ENCODE data around the gene CLDN11. TPM values are rescaled to one million over a fixed set of nuclear protein-coding genes. Genes with fewer than 3 reads are reported as not detected.

The CLDN11 gene
- total RNA-seq, 1 donor from 2014 or later, result 2.5 TPM

DNA sequence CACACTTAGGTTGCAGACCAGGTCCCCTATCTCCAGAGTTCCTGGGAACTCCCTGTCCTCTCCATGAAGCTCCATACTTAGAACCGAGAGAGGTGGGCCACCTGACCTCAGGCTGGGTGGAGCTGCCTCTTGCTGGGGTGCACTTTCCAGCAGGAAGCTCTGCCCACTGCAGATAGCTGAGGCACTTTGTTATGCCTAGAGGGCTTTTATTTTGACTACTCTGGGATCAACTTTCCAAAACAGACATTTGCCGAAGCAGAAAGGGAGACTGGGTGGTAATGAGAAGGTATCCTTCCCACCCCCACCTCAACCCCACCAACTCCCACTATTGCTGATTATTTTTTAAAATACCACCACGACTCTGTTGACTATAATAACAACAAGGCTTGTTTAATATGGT is 54.7 kb downstream of the CLDN11 start:
- no peaks in the 10 kb centered on the region for H3K27me3 ChIP-seq (ENCODE audit: control insufficient read depth, insufficient read depth, low read length)
- no peak for DNase-seq (ENCODE audit: low read depth)
- no peaks in the 10 kb centered on the region for H3K36me3 ChIP-seq (ENCODE audit: control insufficient read depth, insufficient read depth, low read length)
- TF ChIP-seq, protein P1, sequence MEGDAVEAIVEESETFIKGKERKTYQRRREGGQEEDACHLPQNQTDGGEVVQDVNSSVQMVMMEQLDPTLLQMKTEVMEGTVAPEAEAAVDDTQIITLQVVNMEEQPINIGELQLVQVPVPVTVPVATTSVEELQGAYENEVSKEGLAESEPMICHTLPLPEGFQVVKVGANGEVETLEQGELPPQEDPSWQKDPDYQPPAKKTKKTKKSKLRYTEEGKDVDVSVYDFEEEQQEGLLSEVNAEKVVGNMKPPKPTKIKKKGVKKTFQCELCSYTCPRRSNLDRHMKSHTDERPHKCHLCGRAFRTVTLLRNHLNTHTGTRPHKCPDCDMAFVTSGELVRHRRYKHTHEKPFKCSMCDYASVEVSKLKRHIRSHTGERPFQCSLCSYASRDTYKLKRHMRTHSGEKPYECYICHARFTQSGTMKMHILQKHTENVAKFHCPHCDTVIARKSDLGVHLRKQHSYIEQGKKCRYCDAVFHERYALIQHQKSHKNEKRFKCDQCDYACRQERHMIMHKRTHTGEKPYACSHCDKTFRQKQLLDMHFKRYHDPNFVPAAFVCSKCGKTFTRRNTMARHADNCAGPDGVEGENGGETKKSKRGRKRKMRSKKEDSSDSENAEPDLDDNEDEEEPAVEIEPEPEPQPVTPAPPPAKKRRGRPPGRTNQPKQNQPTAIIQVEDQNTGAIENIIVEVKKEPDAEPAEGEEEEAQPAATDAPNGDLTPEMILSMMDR (IDR thresholded peaks at IDR 0.05; ENCODE audit: insufficient read depth, low read length, poor library complexity, severe bottlenecking), result no peak
- H3K4me3 ChIP-seq (ENCODE audit: low read depth, low read length), result no peak overlapping the region

DNA sequence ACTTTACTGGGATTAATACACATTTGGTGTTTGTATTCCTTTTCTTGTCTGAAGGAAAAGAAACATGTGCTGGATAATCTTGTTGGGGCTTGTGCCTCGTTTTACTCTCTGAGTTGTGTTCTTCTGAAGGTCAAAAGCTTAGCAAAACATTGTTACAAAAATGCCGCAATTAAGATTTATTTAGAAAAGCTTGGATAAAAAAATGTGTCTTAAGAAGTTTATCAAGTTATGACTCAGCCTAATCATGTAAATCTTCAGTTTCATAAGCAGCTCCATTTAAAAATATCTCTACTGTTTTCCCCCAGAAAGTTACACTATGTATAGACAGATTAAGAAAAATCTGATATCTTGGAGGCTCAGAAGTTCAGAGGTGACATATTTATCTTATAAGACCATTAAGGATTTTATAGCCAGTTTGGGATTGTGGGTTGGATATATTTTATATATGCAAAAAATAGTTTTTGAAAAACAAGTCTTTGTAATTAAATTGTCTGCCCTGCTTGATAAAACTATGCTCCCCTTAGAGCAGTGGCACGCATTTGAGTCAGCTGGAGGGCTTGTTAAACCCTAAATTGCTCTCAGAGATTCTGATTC is 56.5 kb downstream of the CLDN11 start:
- TF ChIP-seq, protein P1 (IDR thresholded peaks at IDR 0.05; ENCODE audit: insufficient read depth, low read length, poor library complexity, severe bottlenecking), result no peak
- no peaks in the 10 kb centered on the region for H3K27me3 ChIP-seq (ENCODE audit: control insufficient read depth, insufficient read depth, low read length)
- no peaks in the 10 kb centered on the region for H3K36me3 ChIP-seq (ENCODE audit: control insufficient read depth, insufficient read depth, low read length)
- H3K4me3 ChIP-seq (ENCODE audit: low read depth, low read length), result no peak overlapping the region
- DNase-seq (ENCODE audit: low read depth), result no peak

DNA sequence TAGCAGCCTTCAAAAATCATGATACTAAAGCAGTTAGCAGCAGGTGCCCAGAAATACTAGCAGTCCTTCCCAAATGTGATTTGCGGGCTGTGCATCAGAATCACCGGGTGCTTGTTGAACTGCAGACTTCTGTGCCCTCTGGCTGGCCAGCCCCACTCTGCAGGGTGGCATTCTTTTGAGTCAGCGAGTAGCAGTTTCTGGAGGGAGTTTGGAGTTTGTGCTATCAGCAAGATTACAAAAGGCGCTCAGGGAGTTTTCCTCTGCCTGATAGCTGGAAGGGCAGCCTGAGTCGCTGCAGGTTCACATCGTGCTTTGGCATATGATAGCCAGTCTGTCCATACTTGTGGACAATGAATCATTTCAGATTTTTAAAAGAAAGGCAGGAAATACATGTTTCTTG is 57.6 kb downstream of the CLDN11 start:
- no peak for DNase-seq (ENCODE audit: low read depth)
- Histone ChIP-seq H3K36me3 (ENCODE audit: control insufficient read depth, insufficient read depth, low read length) (no peaks in the 10 kb centered on the region), H3K27me3 (ENCODE audit: control insufficient read depth, insufficient read depth, low read length) (no peaks in the 10 kb centered on the region), H3K4me3 (ENCODE audit: low read depth, low read length) (no peak overlapping the region)
- TF ChIP-seq, protein P1 (IDR thresholded peaks at IDR 0.05; ENCODE audit: insufficient read depth, low read length, poor library complexity, severe bottlenecking), result no peak

DNA sequence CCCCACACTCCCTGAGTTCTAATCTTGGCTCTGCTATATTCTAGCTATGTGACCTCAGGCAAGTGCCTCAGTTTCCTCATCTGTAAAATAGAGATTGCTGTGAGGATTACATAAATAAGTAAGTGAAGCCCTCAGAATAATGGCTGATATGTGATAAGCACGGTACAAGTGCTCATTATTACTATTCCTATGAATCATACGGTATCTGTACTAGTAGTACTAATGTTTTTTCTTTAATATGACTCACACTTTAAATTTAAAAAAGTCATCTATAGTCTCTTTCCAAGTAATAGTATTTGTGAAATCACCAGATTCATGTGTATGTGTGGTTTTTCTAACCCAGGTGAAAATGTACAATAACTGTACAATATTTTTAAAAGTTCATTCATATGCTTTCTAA is 58.7 kb downstream of the CLDN11 start:
- no peak overlapping the region for H3K4me3 ChIP-seq (ENCODE audit: low read depth, low read length)
- H3K36me3 ChIP-seq (ENCODE audit: control insufficient read depth, insufficient read depth, low read length), result no peaks in the 10 kb centered on the region
- no peak for DNase-seq (ENCODE audit: low read depth)
- no peaks in the 10 kb centered on the region for H3K27me3 ChIP-seq (ENCODE audit: control insufficient read depth, insufficient read depth, low read length)
- TF ChIP-seq, protein P1 (IDR thresholded peaks at IDR 0.05; ENCODE audit: insufficient read depth, low read length, poor library complexity, severe bottlenecking), result no peak

DNA sequence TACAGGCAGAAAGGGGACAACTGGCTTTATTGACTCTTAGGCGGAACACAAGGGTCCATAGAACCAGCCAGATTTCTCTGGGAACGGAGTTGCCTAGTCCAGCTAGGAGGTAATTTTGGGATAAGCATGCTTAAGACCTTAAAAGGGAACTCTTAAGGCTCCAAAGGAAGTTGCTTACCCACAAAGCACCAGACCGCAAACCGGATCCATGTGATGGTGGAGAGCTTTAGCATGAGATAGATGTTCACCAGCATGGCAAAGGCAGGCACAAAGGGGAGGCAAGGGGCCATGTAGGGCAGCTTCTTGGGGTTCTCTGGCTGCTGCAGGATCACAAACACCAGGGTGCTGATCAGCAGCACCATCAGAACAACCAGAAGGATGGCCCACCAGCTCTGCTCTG is 61.4 kb downstream of the CLDN11 start:
- H3K27me3 ChIP-seq (ENCODE audit: control insufficient read depth, insufficient read depth, low read length), result no peaks in the 10 kb centered on the region
- TF ChIP-seq, protein P1 (IDR thresholded peaks at IDR 0.05; ENCODE audit: insufficient read depth, low read length, poor library complexity, severe bottlenecking), result no peak
- no peak for DNase-seq (ENCODE audit: low read depth)
- no peak overlapping the region for H3K4me3 ChIP-seq (ENCODE audit: low read depth, low read length)
- H3K36me3 ChIP-seq (ENCODE audit: control insufficient read depth, insufficient read depth, low read length), result no peaks in the 10 kb centered on the region

DNA sequence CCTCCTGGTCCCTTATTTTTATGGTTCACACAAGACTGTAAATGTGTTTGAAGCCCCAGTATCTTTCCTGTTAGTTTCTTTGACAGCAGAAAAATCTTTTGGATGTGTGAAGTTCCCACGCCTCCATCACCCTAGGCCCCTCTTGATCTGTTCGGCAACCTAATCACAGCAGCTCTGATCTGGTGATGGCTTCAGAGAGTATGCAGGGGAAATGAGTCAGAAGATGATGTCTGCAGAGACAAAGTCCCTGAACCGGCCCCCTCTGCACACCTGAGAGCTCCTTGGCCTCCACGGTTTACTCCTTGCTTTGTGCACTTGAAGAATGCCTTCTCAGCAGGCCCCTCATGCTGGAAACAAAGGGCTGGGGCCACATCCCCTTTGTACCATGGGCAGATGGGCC is 63.5 kb downstream of the CLDN11 start:
- TF ChIP-seq, protein P1 (IDR thresholded peaks at IDR 0.05; ENCODE audit: insufficient read depth, low read length, poor library complexity, severe bottlenecking), result no peak
- H3K27me3 ChIP-seq (ENCODE audit: control insufficient read depth, insufficient read depth, low read length), result no peaks in the 10 kb centered on the region
- no peak overlapping the region for H3K4me3 ChIP-seq (ENCODE audit: low read depth, low read length)
- no peak for DNase-seq (ENCODE audit: low read depth)
- H3K36me3 ChIP-seq (ENCODE audit: control insufficient read depth, insufficient read depth, low read length), result no peaks in the 10 kb centered on the region
